ENCODE results near the gene YRDC. TPM values are rescaled to one million over a fixed set of nuclear protein-coding genes. Genes with fewer than 3 reads are reported as not detected.
A peak's percentile ranks its signal among the peaks of the same experiment; 100 is the strongest.

YRDC gene
- total and polyA plus RNA-seq, 2 experiments from 2014 or later: 18.4 to 46.0 TPM

GRCh38 chr1:37753473-37754321 is 54.3 kb downstream of the YRDC start:
- Histone ChIP-seq H3K4me1 (ENCODE audit: insufficient read depth) (no peaks in the 10 kb centered on the region), H3K9me2 (ENCODE audit: insufficient read depth) (no peaks in the 10 kb centered on the region), H3F3A (replicated peaks; ENCODE audit: low read depth) (peaks cover 4% of the 10 kb centered on the region; the same call in 1 of the 2 replicates), H3K79me2 (replicated peaks; ENCODE audit: insufficient read depth) (no peaks in the 10 kb centered on the region), H3K4me2 (peak overlapping the region; percentile 81), H3K27me3 (ENCODE audit: insufficient read depth) (peaks cover 87% of the 10 kb centered on the region), H3K27ac (ENCODE audit: low read depth) (no peak overlapping the region), H2AFZ (peak overlapping the region; percentile 72), H3K36me3 (ENCODE audit: insufficient read depth) (no peaks in the 10 kb centered on the region), H4K20me1 (replicated peaks; ENCODE audit: insufficient read depth) (peaks cover 4% of the 10 kb centered on the region; the same call in 1 of the 2 replicates), H3K4me3 (peak overlapping the region; percentile 61)
- peaks cover 4% of the 10 kb centered on the region; the same call in 2 of the 3 replicates for H3K4me1 Mint-ChIP-seq
- ATAC-seq (peak; percentile 47), DNase-seq (ENCODE audit: low spot score) (peak; percentile 62)
- H3K9me3 Mint-ChIP-seq: no peaks in the 10 kb centered on the region
- H3K27ac Mint-ChIP-seq: no peak overlapping the region
- no peaks in the 10 kb centered on the region for H3K36me3 Mint-ChIP-seq (ENCODE audit: low read depth)
- peak overlapping the region; percentile 69 for H3K4me3 Mint-ChIP-seq
- peaks cover 55% of the 10 kb centered on the region for H3K27me3 Mint-ChIP-seq (ENCODE audit: insufficient read depth, low read depth, poor library complexity)
- no peak for TF ChIP-seq JUNB (IDR thresholded peaks at IDR 0.05; ENCODE audit: unreplicated experiment)
- TF ChIP-seq ZNF462 (CRISPR knock-in tag; IDR thresholded peaks at IDR 0.05): no peak
- TF ChIP-seq STAT1 (IDR thresholded peaks at IDR 0.05; ENCODE audit: unreplicated experiment): no peak
- peak; percentile 29; the same call in 1 of the 2 replicates for TF ChIP-seq POLR2AphosphoS5 (IDR thresholded peaks at IDR 0.05; ENCODE audit: low read depth)
- no peak for TF ChIP-seq REST (IDR thresholded peaks at IDR 0.05; ENCODE audit: unreplicated experiment)
- TF ChIP-seq NANOG (IDR thresholded peaks at IDR 0.05; ENCODE audit: borderline replicate concordance): no peak
- TF ChIP-seq CTCF (conservative IDR thresholded peaks at IDR 0.05; ENCODE audit: low read depth in 2 of 2): no peak
- TF ChIP-seq, protein P1, sequence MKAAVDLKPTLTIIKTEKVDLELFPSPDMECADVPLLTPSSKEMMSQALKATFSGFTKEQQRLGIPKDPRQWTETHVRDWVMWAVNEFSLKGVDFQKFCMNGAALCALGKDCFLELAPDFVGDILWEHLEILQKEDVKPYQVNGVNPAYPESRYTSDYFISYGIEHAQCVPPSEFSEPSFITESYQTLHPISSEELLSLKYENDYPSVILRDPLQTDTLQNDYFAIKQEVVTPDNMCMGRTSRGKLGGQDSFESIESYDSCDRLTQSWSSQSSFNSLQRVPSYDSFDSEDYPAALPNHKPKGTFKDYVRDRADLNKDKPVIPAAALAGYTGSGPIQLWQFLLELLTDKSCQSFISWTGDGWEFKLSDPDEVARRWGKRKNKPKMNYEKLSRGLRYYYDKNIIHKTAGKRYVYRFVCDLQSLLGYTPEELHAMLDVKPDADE (IDR thresholded peaks at IDR 0.05): no peak
- peak; percentile 48 for TF ChIP-seq EZH2phosphoT487 (IDR thresholded peaks at IDR 0.05; ENCODE audit: unreplicated experiment)
- no peak for TF ChIP-seq ZNF114 (CRISPR knock-in tag; IDR thresholded peaks at IDR 0.05)
- TF ChIP-seq ZNF331 (CRISPR knock-in tag; IDR thresholded peaks at IDR 0.05; ENCODE audit: low read depth): no peak
- peak; percentile 69 for TF ChIP-seq EZH2 (IDR thresholded peaks at IDR 0.05; ENCODE audit: low read depth, unreplicated experiment)
